Right lobe of liver (tissue), 6 donors: ENCODE results near the gene SAYSD1. TPM values are rescaled to one million over a fixed set of nuclear protein-coding genes. Genes with fewer than 3 reads are reported as not detected.

ENCODE experiments used
- ATAC-seq, 4 donors: fragments of 200-7000 bp; cut with Tn5 transposase; one replicate each; pipeline ENCODE4 v1.9.1; 2020; ENCODE audit warnings: mild to moderate bottlenecking in 4 of 4, moderate library complexity in 4 of 4
- DNase-seq, 3 donors: peaks; one replicate each; pipeline ENCODE4 v3.0.0-alpha.2; 2020
- H3K27ac ChIP-seq, 3 donors: fragments of 200-600 bp; one replicate each; pipeline ENCODE4 v1.8.0; 2022
- H3K27me3 ChIP-seq, 2 donors: fragments of 200-600 bp; one replicate each; pipeline ENCODE4 v1.8.0; 2022
- H3K36me3 ChIP-seq, 4 donors: fragments of 200-600 bp; sonication (generic) in 1 of 4; one replicate each; pipeline versions ENCODE4 v1.5.1 to v1.8.0; 2017 to 2022; ENCODE audit warnings: control low read depth in 1 of 4
- H3K4me1 ChIP-seq, 4 donors: fragments of 200-600 bp; sonication (generic) in 1 of 4; one replicate each; pipeline versions ENCODE4 v1.5.1 to v1.8.0; 2017 to 2022; ENCODE audit warnings: control low read depth in 1 of 4
- H3K4me3 ChIP-seq, 3 donors: fragments of 200-600 bp; one replicate each; pipeline ENCODE4 v1.8.0; 2022
- H3K9me3 ChIP-seq, 4 donors: fragments of 200-600 bp; sonication (generic) in 1 of 4; one replicate each; pipeline versions ENCODE4 v1.5.1 to v1.8.0; 2017 to 2022; ENCODE audit warnings: control low read depth in 1 of 4
- POLR2A ChIP-seq: fragments of 450-650 bp; IDR thresholded peaks from one replicate; pipeline ENCODE4 v1.6.1; 2017; ENCODE audit warnings: antibody characterized with exemption, mild to moderate bottlenecking
- WGBS: methylation state at CpG from one replicate; pipeline ENCODE4 v1.1.6; 2018; ENCODE audit warnings: low coverage, low lambda C conversion rate; ENCODE audit not compliant: insufficient coverage; ENCODE audit errors: missing lambda C conversion rate; 5-methylcytosine and 5-hydroxymethylcytosine counted together
- intact Hi-C, 2 donors: fragments of 100-400 bp; cut with DNase I; formaldehyde crosslinking; loops; one replicate each; pipeline versions ENCODE4 v1.11.2 to v1.14.1; 2022
- total RNA-seq, 6 experiments: library from RNA; depleted of rRNA in 2 of 6; stranded (reverse); fragments of >200 nt in 2 of 6; fragmentation: NEBNext Ultra II Directional in 3 of 6; extraction: Animal tissue kit (Norgen Biotek cat#: 25700) in 3 of 6; gene quantifications; one replicate each; pipeline versions ENCODE4 v1.1.0 to v1.2.4, GENCODE V29; 2016 to 2023
- TF ChIP-seq, protein P1 (sequence below), 4 donors: fragments of 200-600 bp in 3 of 4; fragments of 450-650 bp in 1 of 4; IDR thresholded peaks; one replicate each; pipeline versions ENCODE4 v1.5.1 to v1.8.0; 2016 to 2022; ENCODE audit warnings: antibody characterized with exemption in 4 of 4, mild to moderate bottlenecking in 2 of 4
- donor health status: DM: no; HTN: yes; CAD: no.
- donor health status: DM: no; HTN: no; CAD: no.
- donor health status: DM: no; HTN: no; CAD: no.
- donor health status: DM: no; HTN: yes; CAD: no.
- donor health status: DM: no; HTN: yes; CAD: no.

Gene SAYSD1
- total RNA-seq, 6 experiments from 2014 or later, result 4.3 to 9.3 (median 7.0) TPM

DNA sequence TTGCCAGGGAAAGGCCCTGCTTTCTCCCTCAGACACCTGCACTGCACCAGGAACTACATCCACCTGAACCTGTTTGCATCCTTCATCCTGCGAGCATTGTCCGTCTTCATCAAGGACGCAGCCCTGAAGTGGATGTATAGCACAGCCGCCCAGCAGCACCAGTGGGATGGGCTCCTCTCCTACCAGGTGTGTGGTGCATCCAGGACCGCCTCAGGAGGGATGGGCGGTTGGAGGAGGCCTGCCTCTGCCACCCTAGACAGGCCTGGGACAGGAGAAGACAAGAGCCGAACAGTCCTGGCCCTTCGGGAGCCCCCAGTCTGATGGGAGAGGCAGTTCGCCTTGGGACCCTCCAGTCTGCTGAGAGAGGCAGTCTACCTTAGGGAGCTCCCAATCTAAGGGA, 42.2 kb downstream of the SAYSD1 start:
- intact Hi-C loops, result loop anchor here in 1 of 2 donors (10.0 kb wide), 1 partner anchor 88 kb away; no protein-coding TSS in a partner anchor
- no peak overlapping the region for H3K27ac ChIP-seq
- no peaks in the 10 kb centered on the region for H3K4me1 ChIP-seq
- no peaks in the 10 kb centered on the region for H3K27me3 ChIP-seq
- 88% methylated on average over 4 of the region's 9 CpGs for WGBS
- ATAC-seq (peak in 1 of 4 donors; percentile 20), DNase-seq (no peak)
- H3K9me3 ChIP-seq, result no peaks in the 10 kb centered on the region
- H3K36me3 ChIP-seq, result no peaks in the 10 kb centered on the region
- no peak for TF ChIP-seq POLR2A
- TF ChIP-seq, protein P1, sequence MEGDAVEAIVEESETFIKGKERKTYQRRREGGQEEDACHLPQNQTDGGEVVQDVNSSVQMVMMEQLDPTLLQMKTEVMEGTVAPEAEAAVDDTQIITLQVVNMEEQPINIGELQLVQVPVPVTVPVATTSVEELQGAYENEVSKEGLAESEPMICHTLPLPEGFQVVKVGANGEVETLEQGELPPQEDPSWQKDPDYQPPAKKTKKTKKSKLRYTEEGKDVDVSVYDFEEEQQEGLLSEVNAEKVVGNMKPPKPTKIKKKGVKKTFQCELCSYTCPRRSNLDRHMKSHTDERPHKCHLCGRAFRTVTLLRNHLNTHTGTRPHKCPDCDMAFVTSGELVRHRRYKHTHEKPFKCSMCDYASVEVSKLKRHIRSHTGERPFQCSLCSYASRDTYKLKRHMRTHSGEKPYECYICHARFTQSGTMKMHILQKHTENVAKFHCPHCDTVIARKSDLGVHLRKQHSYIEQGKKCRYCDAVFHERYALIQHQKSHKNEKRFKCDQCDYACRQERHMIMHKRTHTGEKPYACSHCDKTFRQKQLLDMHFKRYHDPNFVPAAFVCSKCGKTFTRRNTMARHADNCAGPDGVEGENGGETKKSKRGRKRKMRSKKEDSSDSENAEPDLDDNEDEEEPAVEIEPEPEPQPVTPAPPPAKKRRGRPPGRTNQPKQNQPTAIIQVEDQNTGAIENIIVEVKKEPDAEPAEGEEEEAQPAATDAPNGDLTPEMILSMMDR (IDR thresholded peaks at IDR 0.05), result no peak
- no peak overlapping the region for H3K4me3 ChIP-seq

DNA sequence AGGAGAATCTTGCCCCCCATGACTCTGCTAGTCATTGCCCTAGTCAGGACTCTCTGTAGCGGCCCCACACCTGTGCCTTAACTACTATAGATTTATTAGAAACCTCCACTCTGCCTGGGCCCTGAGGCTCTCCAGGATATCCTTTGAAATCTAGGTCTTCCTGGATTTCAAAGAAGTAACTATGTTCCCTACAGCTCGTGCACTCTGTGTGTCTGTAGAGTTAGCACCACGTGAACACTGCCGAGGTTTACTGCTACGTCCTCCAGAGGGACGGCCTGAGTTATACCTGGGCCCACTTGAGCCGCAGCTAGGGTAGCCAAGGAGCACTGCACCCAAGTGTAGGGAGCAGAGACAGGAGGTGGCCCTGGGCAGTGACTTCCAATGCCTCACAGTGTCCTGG, 46.6 kb downstream of the SAYSD1 start:
- TF ChIP-seq, protein P1 (IDR thresholded peaks at IDR 0.05), result no peak
- TF ChIP-seq POLR2A, result no peak
- no peaks in the 10 kb centered on the region for H3K9me3 ChIP-seq
- H3K27ac ChIP-seq, result no peak overlapping the region
- intact Hi-C loops, result no loop called here
- 55% methylated on average over 6 of the region's 7 CpGs for WGBS
- no peaks in the 10 kb centered on the region for H3K36me3 ChIP-seq
- no peak overlapping the region for H3K4me3 ChIP-seq
- H3K27me3 ChIP-seq, result no peaks in the 10 kb centered on the region
- ATAC-seq, result peak in 1 of 4 donors; percentile 18
- H3K4me1 ChIP-seq, result no peaks in the 10 kb centered on the region
- no peak for DNase-seq

DNA sequence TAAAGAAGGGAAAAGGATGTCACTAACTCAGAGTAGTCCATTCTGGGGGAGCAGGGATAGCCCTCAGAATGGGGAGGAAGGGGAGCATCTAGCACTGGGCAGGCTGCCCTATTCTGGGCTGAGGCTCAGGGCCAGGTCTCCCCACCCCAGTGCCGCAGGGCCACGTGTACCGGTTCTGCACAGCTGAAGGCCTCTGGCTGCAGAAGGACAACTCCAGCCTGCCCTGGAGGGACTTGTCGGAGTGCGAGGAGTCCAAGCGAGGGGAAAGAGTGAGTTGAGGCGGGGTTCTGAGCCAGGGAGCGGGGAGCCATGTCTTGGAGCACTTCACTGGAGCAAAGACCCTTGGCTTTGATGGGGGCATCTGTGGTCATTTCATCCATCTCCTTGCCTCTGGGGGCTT, 49.4 kb downstream of the SAYSD1 start:
- Histone ChIP-seq H3K36me3 (no peaks in the 10 kb centered on the region), H3K9me3 (no peaks in the 10 kb centered on the region), H3K27me3 (no peaks in the 10 kb centered on the region), H3K4me3 (no peak overlapping the region), H3K4me1 (no peaks in the 10 kb centered on the region), H3K27ac (no peak overlapping the region)
- intact Hi-C loops, result no loop called here
- 80% methylated on average over 3 of the region's 8 CpGs for WGBS
- DNase-seq (no peak), ATAC-seq (no peak)
- no peak for TF ChIP-seq POLR2A
- TF ChIP-seq, protein P1 (IDR thresholded peaks at IDR 0.05), result no peak

DNA sequence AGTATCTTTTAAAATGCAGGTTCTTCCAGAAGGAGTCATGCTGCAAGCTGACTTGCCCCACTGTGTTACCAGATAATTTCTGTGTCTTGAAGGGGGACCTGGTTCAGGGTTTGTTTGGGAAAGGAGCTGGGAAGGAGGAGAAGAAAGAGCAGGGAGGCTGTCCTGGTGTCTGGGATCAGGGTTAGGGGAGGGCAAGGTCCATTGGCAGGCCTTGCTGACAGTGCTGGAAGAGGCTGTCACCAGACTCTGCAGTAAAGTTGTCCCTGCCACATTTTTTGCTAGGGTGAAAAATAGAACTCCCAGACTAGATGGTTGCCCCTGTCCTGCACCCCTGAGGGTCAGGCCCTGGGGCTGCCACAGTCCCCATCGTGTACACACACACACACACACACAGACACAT, 51.5 kb downstream of the SAYSD1 start:
- Histone ChIP-seq H3K4me1 (no peaks in the 10 kb centered on the region), H3K9me3 (no peaks in the 10 kb centered on the region), H3K4me3 (no peak overlapping the region), H3K36me3 (no peaks in the 10 kb centered on the region), H3K27me3 (no peaks in the 10 kb centered on the region), H3K27ac (no peak overlapping the region)
- 0% methylated on average over 1 of the region's 1 CpG for WGBS
- TF ChIP-seq, protein P1 (IDR thresholded peaks at IDR 0.05), result no peak
- TF ChIP-seq POLR2A, result no peak
- DNase-seq (no peak), ATAC-seq (peak; percentile 35 to 76 (median 54))
- intact Hi-C loops, result no loop called here
